HL-60 (cell line): Measurements from ENCODE around the gene RCOR2.

Experiments
- DNase-seq, 2 experiments: peaks; one replicate each; pipeline ENCODE4 v3.0.0-alpha.2; 2010 to 2020; ENCODE audit warnings: low read depth in 1 of 2, low spot score in 1 of 2
- H3K27ac ChIP-seq: fragments of 250-450 bp; sonication (Bioruptor Pico); replicated peaks from 2 replicates; pipeline ENCODE4 v1.5.1; 2020; ENCODE audit warnings: mild to moderate bottlenecking, moderate library complexity
- H3K27me3 ChIP-seq: fragments of 250-450 bp; sonication (Bioruptor Pico); 2 replicates; pipeline ENCODE4 v1.5.1; 2021; ENCODE audit warnings: mild to moderate bottlenecking, moderate library complexity; ENCODE audit not compliant: insufficient read depth, poor library complexity, severe bottlenecking
- H3K4me3 ChIP-seq: replicated peaks from 2 replicates; pipeline ENCODE4 v1.5.1; 2011; ENCODE audit warnings: mild to moderate bottlenecking, control low read depth, low read length; ENCODE audit not compliant: insufficient read depth
- CTCF ChIP-seq: IDR thresholded peaks from one replicate; pipeline ENCODE4 v1.5.1; 2011; ENCODE audit warnings: low read length, control low read depth, inconsistent platforms; ENCODE audit not compliant: insufficient read depth
- GABPA ChIP-seq: IDR thresholded peaks from 2 replicates; pipeline ENCODE4 v1.6.1; 2012; ENCODE audit warnings: low read depth
- POLR2AphosphoS5 ChIP-seq: IDR thresholded peaks from 2 replicates; pipeline ENCODE4 v1.6.1; 2012; ENCODE audit warnings: low read depth
- REST ChIP-seq: IDR thresholded peaks from 2 replicates; pipeline ENCODE4 v1.6.1; 2012; ENCODE audit warnings: low read depth; ENCODE audit not compliant: insufficient replicate concordance
- SPI1 ChIP-seq: IDR thresholded peaks from 2 replicates; pipeline ENCODE4 v1.6.1; 2012; ENCODE audit warnings: low read depth, mild to moderate bottlenecking, borderline replicate concordance

RCOR2 gene

GRCh38 chr11:63879598-63880402, 37.2 kb downstream of the RCOR2 start:
- DNase-seq = no peak
- H3K27ac ChIP-seq = no peak overlapping the region

DNA sequence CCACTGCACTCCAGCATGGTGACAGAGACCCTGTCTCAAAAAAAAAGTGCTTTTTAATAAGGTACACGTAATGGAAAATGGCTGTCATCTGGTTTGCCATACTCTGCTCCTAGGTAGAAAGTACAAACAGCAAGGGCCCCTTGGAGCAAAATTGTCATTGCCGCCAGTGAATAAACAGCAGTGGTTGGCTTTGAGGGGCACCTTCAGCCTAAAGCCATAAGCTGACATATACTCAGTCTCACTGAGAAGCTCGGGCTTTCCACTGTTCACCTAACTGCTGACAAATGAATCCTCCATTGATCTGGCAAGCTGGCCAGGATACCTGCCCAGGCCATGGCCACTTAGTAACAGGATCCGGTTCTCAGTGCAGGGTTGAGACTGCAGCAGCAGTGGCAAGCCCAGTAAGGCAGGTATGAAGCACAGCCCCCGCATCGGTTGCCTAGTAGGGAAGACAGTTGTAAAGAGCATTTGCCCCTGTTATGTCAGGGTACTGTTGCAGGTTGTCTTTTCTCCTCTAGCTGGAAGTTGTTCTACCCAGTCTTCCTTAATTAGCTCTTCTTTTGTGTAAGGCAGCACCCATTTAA, 39.2 kb downstream of the RCOR2 start:
- DNase-seq = no peak
- TF ChIP-seq POLR2AphosphoS5 = no peak
- no peak for TF ChIP-seq GABPA
- no peak for TF ChIP-seq REST
- no peak for TF ChIP-seq CTCF
- TF ChIP-seq SPI1 = no peak
- no peak overlapping the region for H3K4me3 ChIP-seq
- H3K27ac ChIP-seq = no peak overlapping the region
- H3K27me3 ChIP-seq = no peaks in the 10 kb centered on the region

More at GRCh38 chr11:63879598-63880402, 37.2 kb downstream of the RCOR2 start:
- Histone ChIP-seq H3K27me3 (no peaks in the 10 kb centered on the region), H3K4me3 (no peak overlapping the region)
- no peak for TF ChIP-seq GABPA
- no peak for TF ChIP-seq REST
- TF ChIP-seq POLR2AphosphoS5 = no peak
- no peak for TF ChIP-seq SPI1
- TF ChIP-seq CTCF = no peak

DNA sequence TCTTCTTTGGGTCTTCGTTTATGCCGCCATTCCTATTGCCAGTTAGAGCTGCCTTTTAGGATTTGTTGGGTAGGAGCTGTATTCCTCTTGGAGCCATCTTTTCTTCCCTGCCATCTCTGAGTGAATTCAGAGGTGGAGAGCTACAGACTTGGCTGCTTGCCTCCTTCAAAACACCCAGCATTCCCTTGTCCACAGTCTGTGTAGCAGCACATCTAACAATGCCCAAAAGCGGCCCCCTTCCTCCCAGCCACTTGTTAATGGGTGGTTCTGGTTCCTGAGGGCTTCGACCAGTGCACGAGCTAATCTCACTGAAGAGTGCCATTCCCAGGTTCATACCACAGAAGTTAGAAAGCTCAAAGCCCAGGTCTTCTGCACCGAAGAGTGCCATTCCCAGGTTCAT, 40.3 kb downstream of the RCOR2 start:
- TF ChIP-seq CTCF (no peak), GABPA (no peak), POLR2AphosphoS5 (no peak), SPI1 (no peak), REST (no peak)
- Histone ChIP-seq H3K27ac (no peak overlapping the region), H3K27me3 (no peaks in the 10 kb centered on the region), H3K4me3 (no peak overlapping the region)
- no peak for DNase-seq
